HG03066 (cell line): ENCODE measurements around the gene CELSR3.
A peak's percentile ranks its signal among the peaks of the same experiment; 100 is the strongest.

ENCODE experiments used
- ATAC-seq: cut with Tn5 transposase; IDR thresholded peaks from one replicate; pipeline ENCODE4 v1.9.1; 2021; ENCODE audit warnings: low read depth; ENCODE audit not compliant: unreplicated experiment

CELSR3 gene

GRCh38 chr3:48663489-48664312 is 1.0 kb upstream of the CELSR3 start:
- peak; percentile 89 for ATAC-seq

- ATAC-seq: no peak
Measured at GRCh38 chr3:48662145-48662752, 437 bp downstream of the CELSR3 start.

DNA sequence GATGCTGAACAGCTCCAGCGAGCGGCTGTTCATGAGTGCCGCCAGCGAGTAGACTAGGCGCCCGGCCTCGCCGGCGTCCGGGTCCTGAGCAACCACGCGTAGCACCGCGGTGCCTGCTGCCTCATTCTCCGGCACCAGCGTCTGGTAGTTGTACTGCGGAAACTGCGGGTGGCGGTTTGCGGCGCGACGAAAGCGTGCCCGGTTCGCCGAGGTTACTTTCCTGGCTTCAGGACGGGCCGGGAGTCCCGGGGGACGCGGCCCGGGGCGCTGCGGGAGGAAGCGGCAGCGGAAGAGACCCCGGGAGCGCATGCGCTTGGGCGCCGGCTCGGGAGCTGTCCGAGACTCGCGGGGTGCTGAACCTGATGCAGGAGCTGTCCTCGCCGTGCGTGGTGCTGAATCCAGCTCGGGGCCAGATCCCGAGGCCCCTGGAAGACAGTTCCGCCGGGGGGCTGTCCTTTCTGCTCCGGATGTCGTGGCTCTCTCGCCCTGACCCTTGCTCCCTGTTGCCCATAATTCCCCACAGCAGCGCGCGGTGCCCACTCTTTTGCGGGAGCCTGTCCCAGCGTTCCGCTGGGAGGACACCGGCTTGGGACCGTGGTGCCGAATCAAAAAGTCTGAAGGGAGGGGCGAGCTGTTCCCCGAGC is 1.1 kb downstream of the CELSR3 start:
- no peak for ATAC-seq

DNA sequence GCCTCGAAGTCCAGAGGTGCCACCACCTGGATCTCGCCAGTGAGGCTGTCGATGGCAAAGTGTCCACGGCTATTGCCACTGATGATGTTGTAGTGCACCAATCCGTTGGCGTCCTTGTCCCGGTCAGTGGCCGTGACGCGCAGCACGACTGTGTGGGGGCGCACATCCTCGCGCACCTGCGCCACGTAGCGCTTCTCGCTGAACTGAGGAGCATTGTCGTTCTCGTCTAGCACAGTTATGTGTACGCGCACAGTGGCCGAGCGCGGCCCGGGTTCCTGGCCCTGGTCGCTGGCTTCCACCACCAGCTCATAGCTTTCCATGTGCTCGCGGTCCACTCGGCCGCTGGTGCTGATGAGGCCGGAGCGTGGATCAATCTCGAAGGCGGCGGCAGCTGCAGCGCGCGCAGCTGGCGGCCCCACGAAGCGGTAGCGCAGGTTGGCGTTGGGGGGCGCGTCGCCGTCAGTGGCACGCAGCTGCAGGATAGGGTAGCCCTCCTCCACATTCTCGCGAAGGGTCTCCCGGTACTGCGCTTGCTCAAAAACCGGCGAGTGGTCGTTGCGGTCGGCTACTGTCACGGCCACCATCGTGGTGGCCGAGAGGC is 1.8 kb downstream of the CELSR3 start:
- no peak for ATAC-seq

- no peak for ATAC-seq
Measured at GRCh38 chr3:48656841-48657281, 5.8 kb downstream of the CELSR3 start.

DNA sequence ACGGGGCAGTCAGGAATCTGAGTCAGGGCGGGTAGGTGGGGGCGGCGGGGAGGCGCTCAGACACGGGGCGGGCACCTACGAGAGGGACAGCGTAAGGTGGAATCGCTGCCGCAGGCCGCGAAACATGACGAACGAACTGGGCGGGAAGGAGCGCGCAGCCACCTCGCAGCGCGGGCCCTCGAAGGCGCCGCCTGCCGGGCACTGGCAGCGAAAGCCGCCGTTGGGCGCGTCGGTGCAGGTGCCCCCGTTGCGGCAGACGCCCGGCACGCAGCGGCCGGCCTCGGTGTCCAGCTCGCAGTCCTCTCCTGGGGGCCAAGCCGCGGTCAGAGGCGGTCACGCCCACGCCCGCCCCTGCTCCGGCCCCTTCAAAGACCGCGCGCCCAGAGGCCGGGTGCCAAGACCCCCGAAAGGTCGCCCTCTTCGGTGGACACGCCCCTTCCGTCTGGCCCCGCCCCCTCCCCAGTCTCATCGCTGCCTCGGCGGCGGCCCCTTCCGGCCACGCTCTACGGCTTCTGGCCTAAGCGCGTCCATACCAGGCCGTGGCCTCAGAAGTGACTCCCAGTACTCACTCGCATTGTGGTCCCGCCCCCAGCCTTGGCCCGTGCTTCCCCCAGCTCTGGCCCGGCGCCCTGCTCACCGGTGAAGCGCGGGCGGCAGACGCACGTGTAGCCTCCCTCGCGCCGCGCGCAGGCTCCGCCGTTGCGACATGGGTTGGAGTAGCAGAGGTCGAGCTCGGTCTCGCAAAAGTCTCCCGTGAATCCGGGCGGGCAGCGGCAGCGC is 6.4 kb downstream of the CELSR3 start:
- peak; percentile 62 for ATAC-seq

- no peak for ATAC-seq
Measured at GRCh38 chr3:48655606-48656005, 7.1 kb downstream of the CELSR3 start.

- ATAC-seq: no peak
Measured at GRCh38 chr3:48655063-48655462, 7.6 kb downstream of the CELSR3 start.

DNA sequence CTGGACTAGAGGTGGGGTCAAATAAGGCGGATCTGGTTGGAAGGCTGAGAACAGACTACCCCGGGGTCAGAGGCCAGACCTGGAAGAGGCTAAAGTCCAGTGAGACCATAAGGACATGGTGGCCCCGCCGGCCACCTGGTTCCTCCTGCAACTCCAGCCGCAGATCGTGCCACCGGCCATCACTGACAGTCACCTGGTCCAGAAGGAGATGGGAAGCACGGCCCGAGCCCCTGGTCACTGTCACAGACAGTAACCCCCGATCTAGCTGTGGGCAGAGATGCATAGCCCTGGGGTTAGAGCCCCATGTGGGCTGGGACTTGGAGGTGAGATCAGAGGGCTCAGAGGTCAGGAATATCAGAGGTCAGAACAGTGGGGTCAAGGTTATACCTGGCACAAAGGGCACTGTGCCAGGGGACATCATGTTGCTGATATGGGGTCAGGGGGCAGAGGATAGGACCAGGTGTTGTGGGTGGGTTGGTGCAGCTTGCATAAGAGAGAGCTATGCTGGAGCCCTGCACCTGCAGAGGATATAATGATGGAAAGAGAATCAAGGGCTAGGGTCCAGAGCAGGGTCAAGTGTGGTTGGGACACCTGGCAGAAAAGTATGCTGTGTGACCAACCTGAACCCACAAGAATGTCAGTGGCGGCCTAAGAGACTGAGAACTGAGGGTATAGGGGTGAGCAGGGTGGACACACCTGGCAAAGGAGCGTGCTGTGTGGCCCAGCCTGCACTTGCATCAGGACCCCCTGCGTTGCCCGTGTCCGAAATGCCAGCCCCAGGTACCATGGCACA is 9.6 kb downstream of the CELSR3 start:
- no peak for ATAC-seq

- ATAC-seq: no peak
Measured at GRCh38 chr3:48651771-48652170, 10.9 kb downstream of the CELSR3 start.

DNA sequence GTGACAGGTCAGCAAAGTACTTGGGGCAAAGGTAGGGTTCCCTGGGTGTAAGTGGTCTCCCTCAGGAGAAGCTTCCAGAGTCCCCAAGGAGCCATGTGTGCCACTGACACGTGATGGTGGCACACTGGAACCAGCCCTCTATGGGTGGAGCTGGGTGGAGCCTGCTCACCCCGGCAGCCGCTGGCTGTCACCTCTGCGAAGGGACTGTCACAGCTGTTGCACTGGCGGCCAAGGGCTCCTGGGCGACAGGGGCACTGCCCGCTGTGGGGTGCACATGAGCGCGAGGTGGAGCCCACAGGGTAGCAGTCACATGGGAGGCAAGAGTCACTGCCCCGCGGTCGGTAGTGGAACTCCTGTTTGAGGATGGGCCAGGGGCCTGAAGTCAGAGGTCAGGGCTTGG is 12.0 kb downstream of the CELSR3 start:
- ATAC-seq: no peak

DNA sequence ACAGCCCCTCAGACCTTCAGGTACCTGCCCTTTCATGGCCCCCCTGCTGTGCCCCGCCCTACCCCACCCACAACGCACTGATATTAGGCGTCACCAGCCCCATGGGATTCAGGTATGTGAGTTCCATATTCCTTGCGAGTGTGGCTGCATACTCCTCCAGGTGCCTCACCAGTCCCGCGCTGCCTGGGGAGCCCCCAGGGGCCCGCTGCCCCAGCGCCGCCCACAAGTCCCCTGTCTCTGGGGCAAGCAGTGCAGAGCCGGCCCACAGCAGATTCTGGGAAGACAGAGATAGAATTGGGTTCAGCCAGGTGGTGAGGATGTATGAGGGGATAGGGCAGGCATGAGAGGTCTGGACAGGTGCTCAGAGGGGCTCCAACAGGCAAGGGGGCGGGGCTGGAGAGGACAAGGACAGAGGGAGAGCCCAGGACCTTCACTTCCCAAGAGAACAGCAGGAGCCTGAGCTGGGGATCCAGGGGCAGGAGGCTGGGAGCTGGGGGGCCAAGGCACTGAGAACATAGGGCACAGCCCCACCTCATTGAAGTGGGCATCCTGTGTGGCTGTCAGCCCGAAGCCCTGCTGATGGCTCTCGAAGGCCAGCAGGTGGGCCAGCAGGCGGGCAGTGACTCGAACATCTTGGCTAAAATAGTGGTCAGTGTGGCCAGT is 14.4 kb downstream of the CELSR3 start:
- ATAC-seq: no peak

DNA sequence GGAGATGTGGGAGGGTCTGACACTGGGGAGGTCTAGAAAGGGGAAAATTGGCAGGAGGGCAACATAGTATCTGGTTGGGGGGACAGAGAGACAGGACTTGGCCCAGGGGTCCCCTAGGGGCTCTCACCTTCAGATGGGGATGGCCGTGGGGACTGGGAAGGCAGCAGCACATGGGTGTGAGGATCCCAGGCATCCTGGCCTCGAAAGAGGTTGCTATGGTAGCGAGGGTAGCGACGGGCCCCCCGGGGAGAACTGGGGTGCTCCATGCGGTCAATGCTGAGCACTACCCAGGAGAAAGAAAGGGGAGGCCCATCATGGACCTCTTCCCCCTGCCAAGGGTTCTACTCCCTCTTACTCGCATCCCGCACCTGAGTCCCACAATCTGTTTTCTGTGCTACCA is 15.0 kb downstream of the CELSR3 start:
- ATAC-seq: no peak

DNA sequence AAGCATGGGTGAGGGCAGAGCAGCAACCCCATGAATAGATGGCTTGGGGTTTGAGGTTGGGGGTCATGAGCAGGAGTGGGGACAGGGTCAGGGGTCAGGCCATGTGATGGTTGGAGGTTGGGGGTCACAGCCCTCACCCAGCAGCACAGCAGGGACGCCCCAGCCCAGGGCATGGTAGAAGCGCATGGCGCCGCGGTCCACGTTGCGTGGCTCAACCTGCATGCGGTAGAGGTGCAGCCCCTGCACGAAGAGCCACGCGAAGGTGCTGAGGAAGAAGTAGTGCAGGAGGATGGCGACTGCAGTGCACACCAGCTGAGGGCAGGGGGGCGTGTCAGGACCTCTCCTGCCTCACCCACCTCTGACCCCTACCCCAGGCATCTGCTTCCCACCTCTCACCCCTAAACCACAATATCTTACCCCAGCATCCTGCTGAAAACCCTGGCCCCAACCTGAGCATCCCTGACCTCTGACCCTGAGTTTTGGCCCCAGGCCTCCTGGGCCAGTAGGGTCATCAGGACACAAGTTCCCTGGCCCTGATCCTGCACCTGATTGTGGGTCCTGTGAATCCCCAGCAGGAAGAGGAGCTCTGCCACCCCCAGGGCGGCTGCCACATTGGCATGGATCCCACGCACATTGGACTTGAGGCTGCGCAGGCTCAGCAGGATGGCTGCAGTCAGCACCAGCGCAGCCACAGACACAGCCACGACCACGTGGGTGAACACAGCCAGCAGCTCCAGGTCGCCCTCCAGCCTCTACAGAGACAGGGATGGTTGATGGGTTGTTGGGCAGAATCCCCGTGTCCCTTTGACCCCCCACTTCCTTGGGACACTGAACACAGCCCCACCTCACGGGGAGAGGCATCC is 17.6 kb downstream of the CELSR3 start:
- no peak for ATAC-seq

DNA sequence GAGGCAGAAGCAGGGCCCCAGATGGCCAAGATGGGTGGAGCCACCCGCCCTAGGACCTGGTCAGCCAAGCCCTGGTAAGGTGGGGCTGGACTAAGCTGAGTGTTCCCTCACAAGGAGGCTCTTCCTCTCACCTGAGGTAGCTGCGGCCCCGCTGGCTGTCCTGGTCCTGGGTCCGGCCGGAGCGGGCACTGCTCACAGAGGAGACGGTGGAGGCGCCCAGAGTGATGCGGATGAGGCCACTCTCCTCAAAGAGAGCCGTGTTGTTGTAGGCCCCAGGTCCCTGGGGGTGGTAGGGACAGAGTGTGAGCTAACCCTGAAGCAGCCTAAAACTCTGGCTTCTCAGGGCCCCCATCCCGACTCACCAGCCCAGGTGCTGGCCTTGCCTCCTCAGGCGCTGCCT is 20.1 kb downstream of the CELSR3 start:
- ATAC-seq: no peak

DNA sequence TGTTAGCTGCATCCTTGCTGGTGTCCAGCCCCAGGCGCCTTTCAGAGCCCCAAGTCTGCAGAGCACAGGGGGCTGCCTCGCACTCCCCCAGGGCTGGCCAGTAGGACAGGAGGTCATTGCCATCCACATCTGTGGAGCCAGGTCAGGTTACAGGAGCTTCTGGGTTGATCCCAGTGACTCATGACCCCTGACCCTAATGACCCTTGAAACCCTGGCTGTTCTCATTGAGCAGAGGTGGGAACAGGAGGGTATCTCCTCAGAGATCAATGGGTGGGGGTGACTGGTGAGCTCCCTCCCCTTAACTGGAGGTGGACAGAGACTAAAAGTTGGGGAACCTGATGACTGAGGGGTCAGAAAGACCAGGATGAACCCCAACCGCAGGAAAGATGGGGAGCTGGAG is 21.3 kb downstream of the CELSR3 start:
- ATAC-seq: no peak

GRCh38 chr3:48639944-48640606 is 22.6 kb downstream of the CELSR3 start:
- no peak for ATAC-seq

DNA sequence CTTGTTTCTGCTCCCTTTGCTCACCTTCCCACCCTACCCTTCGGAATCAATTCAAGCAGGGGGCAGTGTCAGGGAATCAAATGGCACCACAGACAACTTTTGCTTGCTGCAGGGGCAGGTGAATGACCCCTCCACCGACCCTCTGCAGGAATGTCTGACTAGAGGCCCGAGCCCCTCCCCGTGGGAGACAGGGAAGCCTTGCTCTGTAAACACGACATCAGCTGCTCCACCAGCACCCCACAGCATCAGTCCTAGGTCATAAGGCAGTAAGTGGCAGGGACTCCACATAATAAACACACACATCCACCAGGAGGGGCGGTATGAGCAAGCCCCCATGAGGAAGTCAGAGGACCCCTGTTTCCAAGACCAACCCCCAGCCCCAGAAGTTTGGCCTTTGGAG is 25.4 kb downstream of the CELSR3 start:
- ATAC-seq: no peak
